Activated CD4-positive, alpha-beta T cell treated with anti-CD3 and anti-CD28 coated beads, Interleukin-10, Interleukin-2, amounts not matched to agents 100 ng/mL and 50 ng/mL, durations not matched to agents 16 hours and 8 hours (primary cell): ENCODE data around the gene RPL35.
A peak's percentile ranks its signal among the peaks of the same experiment; 100 is the strongest.
"Not testable (repeated sequence)": the region's sequence is repeated elsewhere in the genome, so short reads cannot be mapped to it uniquely, and the experiment has no call there.

Experiments
- DNase-seq: peaks from one replicate; pipeline ENCODE4 v3.0.0-alpha.2; 2020

The RPL35 gene

GRCh38 chr9:124849801-124850200 lies 12.0 kb downstream of the RPL35 start:
- no peak for DNase-seq

- no peak for DNase-seq
These were observed 14.8 kb downstream of the RPL35 start for GRCh38 chr9:124846969-124847368.

GRCh38 chr9:124846467-124846866 lies 15.3 kb downstream of the RPL35 start:
- DNase-seq = not testable (repeated sequence)

- DNase-seq = no peak
These were observed 17.5 kb downstream of the RPL35 start for GRCh38 chr9:124844291-124844690.

- DNase-seq = no peak
These were observed 18.2 kb downstream of the RPL35 start for GRCh38 chr9:124843456-124844034.

GRCh38 chr9:124841075-124841821 lies 20.5 kb downstream of the RPL35 start:
- DNase-seq = no peak

- no peak for DNase-seq
These were observed 21.4 kb downstream of the RPL35 start for GRCh38 chr9:124840300-124840833.

GRCh38 chr9:124839612-124840299 lies 22.0 kb downstream of the RPL35 start:
- DNase-seq = no peak

- not testable (repeated sequence) for DNase-seq
These were observed 23.0 kb downstream of the RPL35 start for GRCh38 chr9:124838567-124839275.

GRCh38 chr9:124838132-124838531 lies 23.6 kb downstream of the RPL35 start:
- DNase-seq = not testable (repeated sequence)

GRCh38 chr9:124835026-124835557 lies 26.7 kb downstream of the RPL35 start:
- DNase-seq = no peak

GRCh38 chr9:124834591-124834990 lies 27.2 kb downstream of the RPL35 start:
- no peak for DNase-seq

GRCh38 chr9:124831642-124832364 lies 30.0 kb downstream of the RPL35 start:
- DNase-seq = no peak

- DNase-seq = no peak
These were observed 31.2 kb downstream of the RPL35 start for GRCh38 chr9:124830593-124830992.

- no peak for DNase-seq
These were observed 32.5 kb downstream of the RPL35 start for GRCh38 chr9:124829334-124829669.

- no peak for DNase-seq
These were observed 33.0 kb downstream of the RPL35 start for GRCh38 chr9:124828489-124829333.

GRCh38 chr9:124820698-124821623 lies 40.8 kb downstream of the RPL35 start:
- no peak for DNase-seq

- DNase-seq = peak; percentile 13
These were observed 43.1 kb downstream of the RPL35 start for GRCh38 chr9:124818431-124819281.

GRCh38 chr9:124815601-124816000 lies 46.2 kb downstream of the RPL35 start:
- DNase-seq = no peak
